ENCODE measurements around the gene UBE2S.

DNA sequence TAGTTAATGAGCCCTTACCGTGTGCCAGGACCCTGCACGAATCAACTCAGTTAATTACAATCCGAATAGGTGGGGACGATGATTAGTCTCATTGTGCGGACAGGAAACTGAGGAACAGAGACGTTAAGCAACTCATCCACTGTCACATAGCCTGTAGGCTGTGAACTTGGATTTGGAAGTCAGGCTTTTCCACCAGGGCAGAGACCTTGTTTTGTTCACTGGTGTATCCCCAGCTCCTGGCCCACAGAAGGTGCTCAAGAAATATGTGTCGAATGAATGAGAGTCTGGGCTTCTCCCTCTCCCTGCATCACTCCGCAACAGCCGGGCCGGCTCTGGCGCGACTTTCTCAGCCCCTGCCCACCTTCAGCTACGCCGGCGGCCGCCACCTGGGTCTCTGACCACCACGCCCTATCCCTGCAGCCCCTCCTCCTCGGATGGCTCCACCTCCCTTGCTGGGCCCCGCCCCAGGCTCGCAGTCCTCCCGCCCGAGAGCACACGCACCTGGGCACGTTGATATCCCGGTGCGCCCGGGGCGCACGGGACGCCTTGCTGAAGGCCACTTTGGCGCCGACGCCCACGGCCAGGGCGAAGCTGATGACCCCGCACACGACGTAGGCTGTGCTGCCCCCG is 34.2 kb upstream of the UBE2S start:
- TF ChIP-seq CTCF (IDR thresholded peaks at IDR 0.05; ENCODE audit: insufficient read depth, low read length, poor library complexity, severe bottlenecking): no peak
- no peak for TF ChIP-seq EZH2phosphoT487 (conservative IDR thresholded peaks at IDR 0.05; ENCODE audit: low read length)
